H1 (cell line): ENCODE results near the gene ELMO3. TPM values are rescaled to one million over a fixed set of nuclear protein-coding genes. Genes with fewer than 3 reads are reported as not detected.

Experiments used
- BCL11A ChIP-seq, 2 experiments: IDR thresholded peaks; one replicate each; pipeline ENCODE4 v1.6.1; 2011; ENCODE audit warnings: low read depth in 2 of 2, low read length in 2 of 2, mild to moderate bottlenecking in 2 of 2
- CBX8 ChIP-seq: fragments of 300-800, 300-1000 bp; sonication (generic); IDR thresholded peaks from 2 replicates; pipeline ENCODE4 v1.7.1; 2016; ENCODE audit warnings: low read depth, low read length, borderline replicate concordance
- CEBPB ChIP-seq: IDR thresholded peaks from 2 replicates; pipeline ENCODE4 v1.6.1; 2012; ENCODE audit warnings: low read depth, low read length
- EGR1 ChIP-seq: IDR thresholded peaks from 2 replicates; pipeline ENCODE4 v1.6.1; 2011; ENCODE audit warnings: low read depth, low read length, borderline replicate concordance
- EZH2 ChIP-seq: fragments of 200-600 bp; sonication (generic); IDR thresholded peaks from 2 replicates; pipeline ENCODE4 v1.7.1; 2012; ENCODE audit warnings: low read depth, mild to moderate bottlenecking, moderate library complexity, low read length, inconsistent platforms; ENCODE audit not compliant: severe bottlenecking
- GTF2F1 ChIP-seq: IDR thresholded peaks from 2 replicates; pipeline ENCODE4 v1.6.1; 2012; ENCODE audit warnings: low read depth, low read length, improper control_type of control experiment, borderline replicate concordance
- HDAC2 ChIP-seq, 2 experiments: fragments of 300-600 bp in 1 of 2; sonication (generic) in 1 of 2; IDR thresholded peaks; 2 replicates each; pipeline ENCODE4 v1.6.1; 2011 to 2012; ENCODE audit warnings: low read depth in 2 of 2, low read length in 2 of 2, mild to moderate bottlenecking in 2 of 2, moderate library complexity in 2 of 2, borderline replicate concordance in 1 of 2, inconsistent platforms in 1 of 2
- KDM1A ChIP-seq: fragments of 200-600, 300-600 bp; sonication (generic); IDR thresholded peaks from 2 replicates; pipeline ENCODE4 v1.7.1; 2016; ENCODE audit warnings: mild to moderate bottlenecking, low read length, borderline replicate concordance
- KDM4A ChIP-seq: IDR thresholded peaks from one replicate; pipeline ENCODE4 v1.7.1; 2012; ENCODE audit warnings: low read depth, mild to moderate bottlenecking, moderate library complexity, low read length, inconsistent platforms; ENCODE audit not compliant: severe bottlenecking
- PHF8 ChIP-seq: fragments of 200-600 bp; sonication (generic); conservative IDR thresholded peaks from 2 replicates; pipeline ENCODE4 v1.7.1; 2012; ENCODE audit warnings: low read depth, mild to moderate bottlenecking, inconsistent platforms, low read length, moderate library complexity
- POU5F1 ChIP-seq: IDR thresholded peaks from 2 replicates; pipeline ENCODE4 v1.6.1; 2011; ENCODE audit warnings: low read depth, mild to moderate bottlenecking, low read length, moderate library complexity
- RAD21 ChIP-seq, 2 experiments: IDR thresholded peaks in 1 of 2; conservative IDR thresholded peaks in 1 of 2; 2 replicates each; pipeline ENCODE4 v1.6.1; 2011; ENCODE audit warnings: low read depth in 2 of 2, low read length in 2 of 2, improper control_type of control experiment in 1 of 2, inconsistent platforms in 1 of 2, mild to moderate bottlenecking in 1 of 2, moderate library complexity in 1 of 2
- RXRA ChIP-seq: IDR thresholded peaks from 2 replicates; pipeline ENCODE4 v1.6.1; 2011; ENCODE audit warnings: low read depth, mild to moderate bottlenecking, low read length, moderate library complexity; ENCODE audit not compliant: insufficient read depth
- SP4 ChIP-seq: IDR thresholded peaks from 2 replicates; pipeline ENCODE4 v1.6.1; 2012; ENCODE audit warnings: low read length, inconsistent platforms
- SUZ12 ChIP-seq: fragments of 200-600 bp; sonication (generic); IDR thresholded peaks from 2 replicates; pipeline ENCODE4 v1.6.1; 2012; ENCODE audit warnings: mild to moderate bottlenecking, inconsistent platforms, low read length, moderate library complexity, mixed read lengths
- TAF1 ChIP-seq: IDR thresholded peaks from 2 replicates; pipeline ENCODE4 v1.6.1; 2011; ENCODE audit warnings: mild to moderate bottlenecking, low read depth, low read length
- YY1 ChIP-seq: IDR thresholded peaks from 2 replicates; pipeline ENCODE4 v1.6.1; 2011; ENCODE audit warnings: low read depth, mild to moderate bottlenecking, low read length
- polyA plus RNA-seq, 7 experiments: library from polyadenylated mRNA; depleted of rRNA in 3 of 7; stranded (reverse) in 5 of 7; unstranded in 2 of 7; fragments of >200 nt in 5 of 7; fragments of 200-250 nt in 2 of 7; gene quantifications; 1 replicate in 5 of 7; 2 replicates in 1 of 7; 4 replicates in 1 of 7; pipeline versions ENCODE4 v1.2.1 to v1.2.3, GENCODE V29; 2011 to 2013; ENCODE audit warnings: missing spikeins in 2 of 7, mixed read lengths in 2 of 7
- total RNA-seq: library from RNA; stranded (reverse); fragmentation: NEBNext Ultra II Directional; extraction: Animal tissue kit (Norgen Biotek cat#: 25700); gene quantifications from 2 replicates; pipeline ENCODE4 v1.2.1, GENCODE V29; 2021
- TF ChIP-seq, protein P1 (sequence below): IDR thresholded peaks from 2 replicates; pipeline ENCODE4 v1.6.1; 2012; ENCODE audit warnings: inconsistent platforms
- TF ChIP-seq, protein P2 (sequence below): IDR thresholded peaks from 2 replicates; pipeline ENCODE4 v1.6.1; 2012; ENCODE audit warnings: low read length, inconsistent platforms
- TF ChIP-seq, protein P3 (sequence below): IDR thresholded peaks from 2 replicates; pipeline ENCODE4 v1.6.1; 2011; ENCODE audit warnings: low read depth, mild to moderate bottlenecking, low read length; ENCODE audit not compliant: insufficient read depth

The ELMO3 gene
- total and polyA plus RNA-seq, 2 of the 8 experiments (the other 6 are each of a cell fraction or from before 2014, with no cell fraction given), result 9.6 to 10.9 TPM

DNA sequence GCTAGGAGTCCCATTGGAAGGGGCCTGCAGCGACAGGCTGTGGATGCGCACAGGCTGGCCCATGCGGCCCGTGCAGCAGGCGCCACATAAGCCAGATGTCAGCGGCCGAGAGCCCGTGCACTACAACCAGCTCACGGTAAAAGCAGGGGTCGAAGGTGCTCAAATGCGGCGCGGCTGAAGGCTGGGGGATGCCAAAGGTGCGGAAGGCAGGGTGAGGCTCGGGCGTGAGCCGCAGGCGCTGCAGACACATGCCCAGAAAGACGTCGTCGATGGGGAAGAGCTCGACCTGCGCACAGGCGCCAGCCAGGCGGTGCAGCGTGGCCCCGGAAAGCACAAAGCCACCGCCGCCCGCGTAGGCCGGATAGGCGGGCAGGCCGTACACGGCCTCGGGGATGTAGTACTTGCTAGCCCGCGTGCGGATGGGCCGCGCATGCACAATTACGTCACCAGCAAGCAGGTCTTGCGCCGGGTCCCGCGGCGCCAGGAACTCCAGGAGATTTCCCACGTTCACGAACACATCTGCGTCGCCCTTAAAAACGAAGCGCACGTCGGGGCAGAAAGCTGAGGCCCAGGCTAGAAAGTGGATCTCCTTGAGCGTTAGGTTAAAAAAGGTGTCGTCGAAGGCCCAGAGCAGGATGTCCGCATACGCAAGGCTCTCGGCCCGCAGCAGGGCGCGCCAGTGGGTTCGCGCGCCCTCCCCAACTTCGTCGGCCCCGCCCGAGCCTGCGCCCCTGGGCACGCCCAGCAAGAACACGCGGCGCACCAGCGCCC is 49.5 kb upstream of the ELMO3 start (continued):
- TF ChIP-seq SUZ12, result peak; percentile 13; the same call in 1 of the 2 replicates
- TF ChIP-seq KDM4A, result no peak
- no peak for TF ChIP-seq POU5F1
- TF ChIP-seq CBX8, result no peak
- TF ChIP-seq CEBPB, result no peak
- TF ChIP-seq PHF8, result 0 out of 2 replicates have a peak, but pooled peaks have one; percentile 13
- TF ChIP-seq, protein P1, sequence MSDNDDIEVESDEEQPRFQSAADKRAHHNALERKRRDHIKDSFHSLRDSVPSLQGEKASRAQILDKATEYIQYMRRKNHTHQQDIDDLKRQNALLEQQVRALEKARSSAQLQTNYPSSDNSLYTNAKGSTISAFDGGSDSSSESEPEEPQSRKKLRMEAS, result peak; percentile 93; the same call in 1 of the 2 replicates
- no peak for TF ChIP-seq BCL11A (IDR thresholded peaks at IDR 0.05; ENCODE audit: low read depth in 2 of 2, low read length in 2 of 2)
- TF ChIP-seq, protein P2, sequence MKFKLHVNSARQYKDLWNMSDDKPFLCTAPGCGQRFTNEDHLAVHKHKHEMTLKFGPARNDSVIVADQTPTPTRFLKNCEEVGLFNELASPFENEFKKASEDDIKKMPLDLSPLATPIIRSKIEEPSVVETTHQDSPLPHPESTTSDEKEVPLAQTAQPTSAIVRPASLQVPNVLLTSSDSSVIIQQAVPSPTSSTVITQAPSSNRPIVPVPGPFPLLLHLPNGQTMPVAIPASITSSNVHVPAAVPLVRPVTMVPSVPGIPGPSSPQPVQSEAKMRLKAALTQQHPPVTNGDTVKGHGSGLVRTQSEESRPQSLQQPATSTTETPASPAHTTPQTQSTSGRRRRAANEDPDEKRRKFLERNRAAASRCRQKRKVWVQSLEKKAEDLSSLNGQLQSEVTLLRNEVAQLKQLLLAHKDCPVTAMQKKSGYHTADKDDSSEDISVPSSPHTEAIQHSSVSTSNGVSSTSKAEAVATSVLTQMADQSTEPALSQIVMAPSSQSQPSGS, result no peak
- TF ChIP-seq RAD21 (IDR thresholded peaks at IDR 0.05 in 1 of 2, conservative IDR thresholded peaks at IDR 0.05 in 1 of 2; ENCODE audit: low read depth in 2 of 2, low read length in 2 of 2), result peak; percentile 44 to 67; a peak in 2 of 4 replicates
- TF ChIP-seq, protein P3, sequence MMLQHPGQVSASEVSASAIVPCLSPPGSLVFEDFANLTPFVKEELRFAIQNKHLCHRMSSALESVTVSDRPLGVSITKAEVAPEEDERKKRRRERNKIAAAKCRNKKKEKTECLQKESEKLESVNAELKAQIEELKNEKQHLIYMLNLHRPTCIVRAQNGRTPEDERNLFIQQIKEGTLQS, result no peak
- TF ChIP-seq EZH2, result no peak
- TF ChIP-seq GTF2F1, result no peak; the same call in 1 of the 2 replicates
- no peak for TF ChIP-seq TAF1
- TF ChIP-seq HDAC2 (IDR thresholded peaks at IDR 0.05; ENCODE audit: borderline replicate concordance in 1 of 2, low read depth in 2 of 2, low read length in 2 of 2), result no peak
- TF ChIP-seq EGR1, result no peak
- TF ChIP-seq YY1, result no peak
- TF ChIP-seq RXRA, result no peak
- no peak for TF ChIP-seq SP4
- TF ChIP-seq KDM1A, result no peak
